ENCODE data around the gene ZNF438.

DNA sequence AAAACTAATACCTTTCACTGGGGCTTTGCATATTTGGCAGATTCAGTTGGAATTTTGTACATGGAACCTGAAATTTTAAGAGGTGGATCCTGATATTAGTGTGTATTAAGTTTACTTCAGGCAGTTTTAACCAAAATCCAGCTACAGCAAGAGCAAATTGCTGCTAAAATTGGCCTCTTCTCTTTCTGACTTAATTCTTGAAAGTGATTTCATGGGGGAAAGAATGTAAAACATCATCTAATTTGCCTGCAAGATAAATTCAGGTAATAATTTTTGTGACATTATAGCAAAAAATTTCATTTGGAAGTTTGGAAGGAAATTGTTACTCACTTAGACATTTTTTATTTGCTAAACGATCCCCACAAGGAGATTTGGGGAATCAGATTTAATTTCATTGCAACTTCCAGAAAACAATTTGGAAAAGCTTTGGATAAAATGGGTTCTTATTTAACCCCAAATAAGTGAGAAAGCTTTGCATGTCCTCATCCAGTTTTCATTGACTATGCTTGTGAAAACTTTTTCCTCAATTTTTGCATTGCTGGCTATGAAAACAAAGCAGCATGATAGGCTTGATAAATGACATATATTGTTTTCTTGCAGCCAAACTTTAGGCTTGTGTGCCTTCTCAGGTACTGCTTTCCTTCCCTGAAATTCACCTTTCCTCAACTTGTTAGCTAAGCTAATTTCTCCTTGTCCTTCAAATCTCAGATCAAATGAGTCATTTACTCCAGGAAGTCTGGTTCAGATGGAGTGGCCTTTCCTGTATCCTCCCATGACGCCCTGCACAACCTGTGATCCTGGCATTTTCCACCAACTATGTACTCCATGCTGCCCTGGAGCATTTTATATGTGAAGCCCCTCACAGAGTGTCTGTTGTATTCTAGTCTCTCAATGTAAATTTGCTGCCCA, 27.4 kb upstream of the ZNF438 start:
- TF ChIP-seq CTCF (IDR thresholded peaks at IDR 0.05) (no peak), POLR2A (IDR thresholded peaks at IDR 0.05) (no peak)

Measured in Peyer's patch (tissue), 4 donors.